ENCODE data around the gene TWSG1.

DNA sequence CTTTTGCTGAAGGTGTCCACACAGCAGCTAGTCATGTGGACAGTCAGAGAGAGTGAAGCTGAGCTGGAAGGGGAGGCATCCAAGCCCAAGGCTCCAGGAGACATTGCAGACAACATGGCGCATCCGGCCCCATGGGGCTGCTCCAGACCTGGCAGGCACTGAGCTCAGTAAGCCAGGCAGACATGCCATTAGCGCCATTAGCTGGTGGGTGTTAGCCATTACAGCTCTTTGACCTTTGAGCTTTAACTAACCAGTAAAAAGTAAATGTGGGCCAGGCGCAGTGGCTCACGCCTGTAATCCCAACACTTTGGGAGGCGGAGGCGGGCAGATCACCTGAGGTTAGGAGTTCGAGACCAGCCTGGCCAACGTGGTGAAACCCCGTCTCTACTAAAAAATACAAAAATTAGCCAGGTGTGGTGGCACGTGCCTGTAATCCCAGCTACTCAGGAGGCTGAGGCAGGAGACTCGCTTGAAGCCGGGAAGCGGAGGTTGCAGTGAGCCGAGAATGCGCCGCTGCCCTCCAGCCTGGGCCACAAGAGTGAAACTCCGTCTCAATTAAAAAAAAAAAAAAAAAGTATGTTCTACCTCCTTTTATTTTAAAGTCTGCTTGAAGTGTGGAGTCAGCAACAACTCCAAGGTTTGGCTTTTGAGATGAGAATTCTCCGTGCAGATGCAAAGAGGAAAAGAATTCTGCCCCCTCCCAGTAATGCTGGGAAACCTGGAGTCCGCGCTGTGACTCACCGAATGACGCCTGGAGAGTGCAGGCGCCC, 69.4 kb downstream of the TWSG1 start:
- TF ChIP-seq TAF1 (IDR thresholded peaks at IDR 0.05; ENCODE audit: low read depth) (no peak), MAX (IDR thresholded peaks at IDR 0.05) (no peak), CREB1 (IDR thresholded peaks at IDR 0.05; ENCODE audit: low read depth) (no peak), FOXM1 (IDR thresholded peaks at IDR 0.05; ENCODE audit: borderline replicate concordance, low read depth) (no peak), YY1 (IDR thresholded peaks at IDR 0.05; ENCODE audit: low read depth) (no peak), NFIC (IDR thresholded peaks at IDR 0.05) (no peak), EGR1 (IDR thresholded peaks at IDR 0.05) (no peak), EP300 (IDR thresholded peaks at IDR 0.05; ENCODE audit: borderline replicate concordance) (no peak), REST (IDR thresholded peaks at IDR 0.05; ENCODE audit: low read depth) (no peak), RAD21 (IDR thresholded peaks at IDR 0.05; ENCODE audit: low read depth) (peak; percentile 28; the same call in 1 of the 2 replicates), TCF12 (IDR thresholded peaks at IDR 0.05; ENCODE audit: low read depth) (no peak), TEAD4 (IDR thresholded peaks at IDR 0.05) (no peak), ZBTB7A (IDR thresholded peaks at IDR 0.05; ENCODE audit: low read depth) (no peak)

Measured in Ishikawa (cell line).